Inflammatory macrophage treated with lipopolysaccharide for 1 hour (primary cell): ENCODE data around the gene MARCHF2.
"Not testable (repeated sequence)": the region's sequence is repeated elsewhere in the genome, so short reads cannot be mapped to it uniquely, and the experiment has no call there.

ENCODE experiments used
- DNase-seq, 2 donors: peaks; one replicate each; pipeline ENCODE4 v3.0.0-alpha.2; 2020 to 2022

The MARCHF2 gene

DNA sequence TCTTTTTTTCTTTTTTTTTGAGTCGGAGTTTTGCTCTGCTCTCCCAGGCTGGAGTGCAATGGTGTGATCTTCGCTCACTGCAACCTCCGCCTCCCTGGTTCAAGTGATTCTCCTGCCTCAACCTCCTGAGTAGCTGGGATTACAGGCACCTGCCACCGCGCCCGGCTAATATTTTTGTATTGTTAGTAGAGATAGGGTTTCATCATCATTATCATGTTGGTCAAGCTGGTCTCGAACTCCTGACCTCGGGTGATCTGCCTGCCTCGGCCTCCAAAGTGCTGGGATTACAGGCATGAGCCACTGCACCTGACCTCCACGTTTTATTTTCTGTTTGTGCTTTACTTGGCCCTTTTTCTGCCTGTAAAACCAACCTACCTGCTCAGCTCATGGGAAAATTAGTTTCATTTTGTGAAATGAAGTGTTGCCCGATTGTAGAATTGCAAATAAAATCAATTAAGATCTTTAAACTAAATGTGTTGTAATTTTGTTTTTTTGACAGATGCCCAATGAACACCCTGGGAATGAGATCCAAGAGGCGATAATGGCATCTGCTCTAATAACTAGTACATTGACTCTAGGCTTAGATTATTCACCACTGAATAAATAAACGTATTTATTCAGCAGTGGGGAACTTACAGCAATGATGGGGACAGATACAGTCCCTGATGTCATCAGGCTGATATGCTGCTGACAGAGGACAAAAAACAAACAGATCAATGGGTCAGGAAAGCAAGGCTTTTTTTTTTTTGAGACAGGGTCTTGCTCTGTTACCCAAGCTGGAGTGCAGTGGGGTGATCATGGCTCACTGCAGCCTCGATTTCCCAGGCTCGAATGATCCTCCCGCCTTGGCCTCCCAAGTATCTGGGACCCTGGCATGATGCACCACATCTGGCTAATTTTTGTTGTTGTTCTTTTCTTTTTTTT, 25.2 kb upstream of the MARCHF2 start:
- no peak for DNase-seq

DNA sequence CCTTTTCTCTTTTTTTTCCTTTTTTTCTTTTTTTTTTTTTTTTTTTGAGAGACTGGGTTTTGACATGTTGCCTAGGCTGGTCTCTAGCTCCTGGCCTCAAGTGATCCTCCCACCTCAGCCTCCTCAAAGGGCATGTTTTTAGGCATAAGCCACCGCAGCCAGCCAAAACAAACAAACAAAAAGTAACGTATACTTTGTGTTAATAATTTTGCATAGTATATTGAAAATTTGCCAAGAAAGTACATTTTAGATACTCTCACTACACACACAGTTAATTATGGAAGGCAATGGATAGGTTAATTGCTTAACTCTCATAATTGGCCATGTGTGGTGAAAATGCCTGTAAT, 24.5 kb upstream of the MARCHF2 start:
- DNase-seq = no peak

DNA sequence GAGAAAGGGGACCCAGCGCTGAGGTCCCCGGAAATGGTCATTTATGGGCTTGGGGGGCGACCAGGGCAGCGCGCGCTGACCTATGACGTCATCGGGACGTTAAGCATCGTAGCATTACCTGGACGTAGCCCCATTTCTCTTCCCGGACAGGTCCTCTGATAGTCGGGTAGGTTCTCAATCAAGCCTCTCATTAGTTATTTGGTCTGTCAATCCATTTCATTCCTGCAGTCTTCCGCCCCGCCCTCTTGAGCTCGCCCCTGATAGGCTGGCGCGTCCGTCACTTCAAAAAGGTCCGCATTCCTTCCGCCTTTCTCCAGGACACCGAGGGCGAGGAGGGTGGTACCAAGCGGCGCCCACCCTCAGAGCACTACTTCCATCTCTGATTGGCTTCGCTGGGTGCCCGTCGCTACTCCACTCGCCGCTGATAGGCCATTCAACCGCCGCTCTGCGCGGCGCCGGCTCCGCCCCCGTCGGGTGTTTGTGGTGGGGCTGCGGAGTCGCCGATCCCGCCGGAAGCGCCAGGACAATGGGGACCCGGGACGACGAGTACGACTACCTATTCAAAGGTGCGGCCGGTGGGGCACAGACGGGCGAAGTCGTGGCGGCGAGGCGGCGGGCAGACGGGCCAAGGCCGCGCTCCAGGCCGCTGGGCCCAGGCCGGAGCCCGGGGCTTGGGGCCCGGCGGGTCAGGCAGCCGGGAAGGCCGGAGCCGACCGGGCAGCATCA, 23.1 kb upstream of the MARCHF2 start, which contains the start of gene RAB11B:
RAB11B (plus strand) TSS at position 470 of the 726 bp plus-strand sequence; CDS start at position 527, 57 bp downstream.
- peak; percentile 99 to 100 for DNase-seq

DNA sequence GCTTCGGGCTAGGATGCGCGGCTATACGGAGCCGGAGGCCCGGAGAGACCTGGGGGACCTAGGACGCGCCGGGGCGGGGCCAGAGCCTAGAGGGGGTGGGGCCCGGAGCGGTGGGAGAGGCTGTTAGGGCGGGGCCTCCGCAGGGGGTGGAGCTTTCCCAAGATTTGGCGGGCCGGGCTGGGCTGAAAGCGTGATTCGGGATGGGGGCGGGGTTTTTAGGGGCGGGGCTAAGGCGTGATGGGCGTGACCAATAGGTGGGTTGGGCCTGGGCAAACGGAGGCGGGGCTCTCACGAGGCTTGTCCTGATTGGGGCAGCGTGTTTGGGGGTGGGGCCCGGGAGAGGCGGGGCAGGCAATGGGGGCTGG, 22.5 kb upstream of the MARCHF2 start:
- peak; percentile 88 to 99 for DNase-seq

DNA sequence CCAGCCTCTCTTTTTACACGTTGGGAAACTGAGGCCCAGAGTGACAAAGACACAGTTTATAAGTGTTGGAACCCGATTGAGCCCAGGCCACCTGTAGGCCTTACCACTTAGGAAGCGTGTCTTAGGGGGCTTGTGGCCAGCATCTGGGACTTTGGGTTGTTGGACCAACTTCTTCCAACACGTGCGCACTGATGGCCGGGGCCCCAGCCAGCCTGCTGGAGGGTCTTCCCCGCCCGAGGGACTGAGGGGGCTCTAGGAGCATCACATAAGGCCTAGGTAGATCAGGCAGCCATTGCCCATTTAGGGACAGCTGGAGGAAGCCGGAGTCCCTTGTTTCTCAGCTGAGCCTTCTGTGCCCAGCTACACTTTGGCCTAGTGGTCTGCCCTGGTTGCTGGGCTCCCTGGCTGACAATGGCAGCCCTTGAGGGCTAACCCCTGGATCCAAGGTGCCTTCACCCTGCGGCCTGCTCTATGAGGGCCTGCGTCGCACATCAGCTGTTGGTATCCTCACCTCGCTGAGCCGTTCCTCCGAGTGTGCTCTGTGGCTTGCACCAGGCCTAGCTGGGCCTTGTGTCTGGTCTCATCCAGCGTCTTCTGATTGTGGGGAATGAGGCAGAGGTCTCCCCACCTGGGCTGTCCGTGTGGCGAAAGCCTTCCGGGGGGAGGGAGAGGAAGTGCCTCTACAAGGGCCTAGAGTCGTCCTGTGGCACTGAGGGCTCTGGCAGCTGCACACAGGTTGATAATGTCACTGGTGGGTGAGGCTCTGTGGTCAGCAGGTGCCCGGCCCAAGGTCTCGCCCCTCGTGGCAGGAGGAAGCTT, 21.7 kb upstream of the MARCHF2 start:
- DNase-seq = no peak

DNA sequence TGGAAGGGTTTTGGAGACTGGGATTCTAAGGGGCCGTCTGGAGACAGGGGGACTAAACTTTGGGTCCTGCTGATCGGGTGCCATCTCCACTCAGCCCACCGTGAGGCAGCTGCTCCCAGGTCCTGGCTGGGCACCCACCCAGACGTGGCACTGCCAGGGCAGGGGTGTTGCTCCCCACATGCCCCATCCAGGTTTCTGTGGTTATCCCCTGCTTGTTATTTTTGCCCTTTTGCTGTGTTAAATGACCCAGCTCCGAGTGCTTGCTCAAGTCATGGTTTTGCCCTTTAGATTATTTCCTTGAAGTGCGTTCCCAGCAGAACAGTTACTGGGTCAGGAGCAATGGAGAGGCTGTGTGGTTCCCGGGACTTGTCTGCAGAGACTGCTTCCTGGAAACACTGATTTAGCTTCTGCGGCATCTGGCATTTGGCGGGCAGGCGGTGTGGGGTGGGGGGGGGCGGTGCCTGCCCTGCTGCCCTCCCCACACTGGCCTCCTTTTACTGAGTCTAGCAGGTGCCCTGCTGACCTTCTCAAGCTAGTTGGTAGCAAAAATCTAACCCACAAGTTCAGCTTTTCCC, 21.0 kb upstream of the MARCHF2 start:
- no peak for DNase-seq

DNA sequence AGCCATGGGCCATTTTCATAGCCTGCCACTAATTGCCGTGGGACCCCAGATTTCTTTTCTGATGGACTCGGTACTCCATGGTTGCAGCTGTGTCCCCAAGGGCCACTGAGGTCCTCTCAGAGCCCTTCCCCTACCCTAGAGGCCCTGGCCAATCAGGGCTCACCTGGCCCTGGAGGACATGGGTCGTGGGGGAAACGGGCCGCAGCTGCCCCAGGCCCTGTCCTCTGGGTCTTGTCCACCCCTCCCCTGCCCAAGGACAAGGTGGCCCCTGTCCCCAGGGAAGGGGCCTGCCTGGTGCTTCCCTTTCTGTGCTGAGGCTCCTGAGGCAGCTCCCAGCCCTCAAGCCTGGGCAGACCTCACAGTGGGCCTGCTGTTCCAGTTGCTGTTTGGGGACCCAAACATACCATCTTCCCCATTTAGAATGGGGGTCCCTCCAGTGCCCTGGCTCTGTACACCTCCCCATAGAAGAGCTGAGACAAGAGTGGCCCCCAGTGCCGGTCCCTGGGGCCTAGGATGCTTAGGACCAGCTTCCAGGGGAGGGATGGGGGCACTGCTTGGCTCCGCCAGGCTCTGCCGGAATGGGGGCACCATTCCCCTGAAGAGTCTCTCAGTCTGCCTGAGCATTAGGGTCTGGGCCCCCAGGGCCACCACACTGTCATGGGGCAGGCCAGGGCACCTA, 19.8 kb upstream of the MARCHF2 start:
- no peak for DNase-seq

GRCh38 chr19:8393871-8394250, 19.2 kb upstream of the MARCHF2 start:
- no peak for DNase-seq

GRCh38 chr19:8395621-8396082, 17.5 kb upstream of the MARCHF2 start:
- no peak for DNase-seq

GRCh38 chr19:8396185-8396562, 16.9 kb upstream of the MARCHF2 start:
- no peak for DNase-seq

DNA sequence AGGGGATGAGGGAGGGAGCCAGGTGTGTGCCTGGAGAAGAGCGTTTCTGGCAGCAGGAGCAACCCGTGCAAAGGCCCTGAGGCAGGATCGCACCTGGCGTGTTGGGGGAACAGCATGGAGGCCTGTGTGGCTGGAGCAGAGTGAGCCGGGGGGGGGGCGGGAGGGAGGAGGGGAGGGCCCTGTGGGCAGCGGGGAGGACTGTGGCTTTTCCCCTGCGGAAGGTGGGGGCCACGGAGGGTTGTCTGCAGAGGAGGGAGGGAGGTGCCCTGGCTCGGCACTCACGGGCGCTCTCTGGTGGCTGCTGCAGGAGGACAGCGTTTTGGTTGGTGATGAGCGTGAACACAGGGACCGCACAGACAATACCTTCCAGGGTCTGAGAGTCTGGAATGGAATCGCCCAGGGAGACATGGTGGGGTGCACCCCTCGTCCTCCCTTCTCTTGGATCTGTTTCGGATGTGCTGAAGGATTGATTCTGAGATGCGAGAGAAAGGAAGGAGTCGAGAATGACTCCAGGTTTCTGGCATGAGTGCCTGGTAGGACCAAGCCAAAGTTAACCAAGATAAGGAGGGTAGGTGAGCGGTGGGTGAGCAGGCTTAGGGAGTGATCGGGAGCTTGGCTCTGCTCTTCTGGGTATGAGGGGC, 16.4 kb upstream of the MARCHF2 start:
- peak; percentile 55 to 83 for DNase-seq

- DNase-seq = no peak
These were observed 15.8 kb upstream of the MARCHF2 start for GRCh38 chr19:8397271-8397670.

DNA sequence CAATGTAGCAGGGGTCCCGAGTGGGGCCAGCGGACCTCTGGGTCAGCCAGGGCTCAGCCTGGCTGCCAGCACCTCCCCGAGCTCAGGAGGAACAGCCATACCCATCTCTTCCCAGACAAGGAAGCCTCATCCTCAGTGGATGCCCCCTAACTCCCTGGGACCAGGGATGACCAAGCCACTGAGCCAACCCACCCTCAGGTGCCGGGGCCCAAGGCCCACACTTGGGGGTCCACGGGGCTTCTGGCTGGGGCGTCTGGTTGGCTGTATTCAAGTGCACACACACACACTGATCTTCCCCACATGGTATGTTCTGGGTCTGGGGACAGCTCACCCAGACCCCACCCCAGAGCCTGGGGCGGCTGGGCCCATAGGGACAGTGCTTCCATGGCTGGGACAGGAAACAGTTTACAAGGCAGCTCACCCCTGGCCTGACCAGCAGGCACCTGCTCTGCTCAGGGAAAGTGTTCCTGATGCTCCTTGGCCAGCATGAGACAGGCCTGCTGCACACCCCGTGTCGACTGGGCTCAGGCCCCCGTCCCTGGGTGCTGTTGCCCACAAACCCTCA, 15.3 kb upstream of the MARCHF2 start:
- no peak for DNase-seq

GRCh38 chr19:8398311-8398771, 14.8 kb upstream of the MARCHF2 start:
- no peak for DNase-seq

DNA sequence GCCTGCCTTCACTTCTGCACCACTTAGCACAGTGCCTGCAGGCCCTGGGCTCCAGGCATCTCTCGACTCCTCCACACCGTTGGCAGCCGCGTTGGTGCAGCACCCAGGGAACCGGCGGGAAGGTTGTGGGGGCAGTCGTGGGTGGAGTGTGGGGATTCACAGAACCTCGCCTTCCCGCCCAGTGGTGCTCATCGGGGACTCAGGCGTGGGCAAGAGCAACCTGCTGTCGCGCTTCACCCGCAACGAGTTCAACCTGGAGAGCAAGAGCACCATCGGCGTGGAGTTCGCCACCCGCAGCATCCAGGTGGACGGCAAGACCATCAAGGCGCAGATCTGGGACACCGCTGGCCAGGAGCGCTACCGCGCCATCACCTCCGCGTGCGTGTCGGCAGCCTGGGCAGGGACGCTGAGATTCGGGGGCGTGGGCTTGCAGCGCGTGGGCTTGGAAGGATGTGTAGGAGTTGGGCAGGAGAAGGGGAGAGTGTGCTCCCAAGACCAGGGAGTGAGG, 13.4 kb upstream of the MARCHF2 start:
- no peak for DNase-seq

DNA sequence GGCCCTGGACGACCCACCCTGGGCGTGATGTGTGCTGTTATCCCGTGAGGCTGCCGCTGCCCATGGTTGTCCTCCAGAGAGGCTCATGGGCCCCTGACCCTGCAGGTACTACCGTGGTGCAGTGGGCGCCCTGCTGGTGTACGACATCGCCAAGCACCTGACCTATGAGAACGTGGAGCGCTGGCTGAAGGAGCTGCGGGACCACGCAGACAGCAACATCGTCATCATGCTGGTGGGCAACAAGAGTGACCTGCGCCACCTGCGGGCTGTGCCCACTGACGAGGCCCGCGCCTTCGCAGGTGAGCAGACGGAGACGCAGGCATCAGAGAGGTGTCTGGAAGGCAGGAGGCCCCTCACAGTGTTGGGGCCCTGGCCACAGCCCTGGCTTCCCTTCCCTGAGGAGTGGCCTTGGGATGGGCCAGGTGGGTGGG, 11.1 kb upstream of the MARCHF2 start:
- DNase-seq = no peak

DNA sequence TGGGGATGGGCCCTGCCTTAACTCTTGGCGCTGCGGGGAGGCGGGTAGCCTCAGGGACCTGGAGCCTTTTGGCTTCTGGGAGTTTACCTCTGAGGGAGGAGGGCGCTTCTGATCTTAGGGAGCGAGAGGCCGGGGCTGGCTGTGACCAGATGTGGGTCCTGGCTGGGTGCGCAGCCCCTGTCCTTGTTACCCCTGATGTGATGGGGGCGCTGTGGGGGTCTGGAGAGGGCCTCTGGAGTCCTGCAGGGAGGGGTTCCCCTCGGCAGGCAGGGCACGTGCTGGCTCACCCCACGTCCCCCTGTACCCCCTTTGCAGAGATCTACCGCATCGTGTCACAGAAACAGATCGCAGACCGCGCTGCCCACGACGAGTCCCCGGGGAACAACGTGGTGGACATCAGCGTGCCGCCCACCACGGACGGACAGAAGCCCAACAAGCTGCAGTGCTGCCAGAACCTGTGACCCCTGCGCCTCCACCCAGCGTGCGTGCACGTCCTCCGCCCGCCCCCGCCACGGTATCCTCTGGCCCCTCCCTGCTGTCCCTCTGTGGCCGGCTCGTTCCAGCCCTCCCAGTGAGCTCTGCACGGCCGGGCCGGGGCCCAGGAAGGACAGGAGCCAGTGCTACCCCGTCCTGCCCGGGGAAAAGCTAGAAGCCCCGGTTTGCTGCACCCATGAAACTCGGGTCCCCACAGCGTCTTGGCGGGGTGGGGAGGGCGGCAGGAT, 9.8 kb upstream of the MARCHF2 start:
- no peak for DNase-seq

DNA sequence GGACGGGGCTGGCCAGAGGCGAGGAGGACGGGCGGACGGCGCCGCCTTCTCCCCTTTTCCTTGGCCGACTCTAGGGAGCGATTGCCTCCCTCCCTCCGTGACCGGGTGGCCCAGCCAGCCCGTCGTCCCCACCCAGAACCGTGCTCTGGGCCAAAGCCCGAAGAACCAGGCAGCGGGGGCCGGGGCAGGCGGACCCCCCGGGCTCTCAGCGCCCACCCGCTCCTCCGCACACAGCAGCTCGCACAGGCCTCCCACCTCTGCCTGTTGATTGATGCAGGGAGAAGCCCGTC, 9.3 kb upstream of the MARCHF2 start:
- DNase-seq = no peak

DNA sequence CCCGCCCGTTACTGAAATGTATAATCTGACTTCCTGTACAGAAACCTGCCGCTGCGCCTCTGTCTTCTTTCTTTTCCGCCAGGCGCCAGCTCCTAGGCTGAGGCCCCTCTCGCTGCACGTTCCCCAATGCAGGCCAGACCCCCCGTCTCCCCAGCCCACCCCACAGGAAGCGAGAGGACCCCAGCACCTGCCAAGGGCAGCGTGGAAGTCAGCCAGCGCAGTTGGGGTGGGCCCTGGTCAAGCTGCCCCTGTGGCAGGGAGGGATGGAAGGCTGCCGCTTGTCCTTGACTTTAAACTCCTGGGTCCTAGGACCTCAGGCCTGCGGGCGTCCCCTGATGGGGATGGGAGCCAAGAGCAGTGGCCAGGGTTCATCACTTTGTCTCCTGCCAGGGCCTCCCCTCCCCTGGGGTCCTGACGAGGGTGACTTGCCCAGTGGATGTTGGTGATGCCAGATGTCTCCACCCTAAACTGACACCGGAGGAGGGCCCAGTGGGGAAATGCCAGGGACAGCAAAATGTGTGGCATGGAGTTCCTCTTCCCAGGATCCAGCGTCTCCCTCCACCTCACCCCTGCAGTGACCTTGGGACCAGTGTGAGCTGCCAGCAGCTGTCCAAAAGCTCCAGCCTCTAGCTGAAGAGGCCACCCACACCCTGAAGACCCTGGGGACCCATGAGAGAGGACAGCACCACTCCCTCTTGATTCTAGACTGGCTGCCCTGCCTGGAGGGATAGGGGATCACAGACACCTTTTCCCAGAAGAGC, 8.5 kb upstream of the MARCHF2 start:
- no peak for DNase-seq

GRCh38 chr19:8410718-8411117, 2.4 kb upstream of the MARCHF2 start:
- DNase-seq = not testable (repeated sequence)
